Upper lobe of left lung (tissue), 4 donors: Measurements from ENCODE around the gene SAPCD1.
"Not testable (repeated sequence)": the region's sequence is repeated elsewhere in the genome, so short reads cannot be mapped to it uniquely, and the experiment has no call there.

ENCODE experiments used
- EP300 ChIP-seq, 4 donors: sonication (generic); formaldehyde crosslinking; IDR thresholded peaks; one replicate each; pipeline ENCODE4 v1.5.1; 2017; ENCODE audit warnings: antibody characterized with exemption in 4 of 4, control low read depth in 2 of 4
- POLR2A ChIP-seq, 4 donors: fragments of 450-650 bp; IDR thresholded peaks; one replicate each; pipeline ENCODE4 v1.5.1; 2016 to 2017; ENCODE audit warnings: antibody characterized with exemption in 4 of 4, mild to moderate bottlenecking in 2 of 4
- TF ChIP-seq, protein P1 (sequence below), 6 experiments: fragments of 450-650 bp in 4 of 6; fragments of 200-600 bp in 2 of 6; sonication (generic) in 2 of 6; IDR thresholded peaks; one replicate each; pipeline ENCODE4 v1.5.1; 2016 to 2019; ENCODE audit warnings: antibody characterized with exemption in 6 of 6

DNA sequence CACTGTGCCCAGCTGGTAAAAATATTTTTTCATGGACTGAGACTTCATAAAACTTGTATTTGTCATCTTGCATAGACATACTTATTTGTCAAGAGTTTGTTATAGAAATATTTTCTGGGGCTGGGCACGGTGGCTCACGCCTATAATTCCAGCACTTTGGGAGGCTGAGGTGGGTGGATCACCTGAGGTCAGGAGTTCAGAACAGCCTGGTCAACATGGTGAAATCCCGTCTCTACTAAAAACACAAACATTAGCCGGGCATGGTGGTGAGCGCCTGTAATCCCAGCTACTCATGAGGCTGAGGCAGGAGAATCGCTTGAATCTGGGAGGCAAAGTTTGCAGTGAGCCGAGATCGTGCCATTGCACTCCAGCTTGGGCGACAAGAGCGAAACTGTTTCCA lies 46.1 kb downstream of the SAPCD1 start:
- TF ChIP-seq POLR2A, EP300 (IDR thresholded peaks at IDR 0.05): not testable (repeated sequence)
- TF ChIP-seq, protein P1, sequence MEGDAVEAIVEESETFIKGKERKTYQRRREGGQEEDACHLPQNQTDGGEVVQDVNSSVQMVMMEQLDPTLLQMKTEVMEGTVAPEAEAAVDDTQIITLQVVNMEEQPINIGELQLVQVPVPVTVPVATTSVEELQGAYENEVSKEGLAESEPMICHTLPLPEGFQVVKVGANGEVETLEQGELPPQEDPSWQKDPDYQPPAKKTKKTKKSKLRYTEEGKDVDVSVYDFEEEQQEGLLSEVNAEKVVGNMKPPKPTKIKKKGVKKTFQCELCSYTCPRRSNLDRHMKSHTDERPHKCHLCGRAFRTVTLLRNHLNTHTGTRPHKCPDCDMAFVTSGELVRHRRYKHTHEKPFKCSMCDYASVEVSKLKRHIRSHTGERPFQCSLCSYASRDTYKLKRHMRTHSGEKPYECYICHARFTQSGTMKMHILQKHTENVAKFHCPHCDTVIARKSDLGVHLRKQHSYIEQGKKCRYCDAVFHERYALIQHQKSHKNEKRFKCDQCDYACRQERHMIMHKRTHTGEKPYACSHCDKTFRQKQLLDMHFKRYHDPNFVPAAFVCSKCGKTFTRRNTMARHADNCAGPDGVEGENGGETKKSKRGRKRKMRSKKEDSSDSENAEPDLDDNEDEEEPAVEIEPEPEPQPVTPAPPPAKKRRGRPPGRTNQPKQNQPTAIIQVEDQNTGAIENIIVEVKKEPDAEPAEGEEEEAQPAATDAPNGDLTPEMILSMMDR (IDR thresholded peaks at IDR 0.05) = not testable (repeated sequence)
